Esophagus squamous epithelium (tissue), 5 donors: ENCODE measurements around the gene SRGAP3. TPM values are rescaled to one million over a fixed set of nuclear protein-coding genes. Genes with fewer than 3 reads are reported as not detected.
"Not testable (repeated sequence)": the region's sequence is repeated elsewhere in the genome, so short reads cannot be mapped to it uniquely, and the experiment has no call there.

ENCODE experiments used
- DNase-seq: peaks from one replicate; lab custom pipeline; 2025; lab: John Stamatoyannopoulos, UW
- H3K27ac ChIP-seq, 4 donors: fragments of 200-600 bp; sonication (generic); one replicate each; pipeline ENCODE4 v1.5.1; 2016 to 2019; ENCODE audit warnings: mild to moderate bottlenecking in 1 of 4
- H3K27me3 ChIP-seq, 4 donors: fragments of 200-600 bp; sonication (generic); 1 replicate in 3 of 4; 2 replicates in 1 of 4; pipeline versions ENCODE4 v1.5.1 to v1.6.0; 2017 to 2021; ENCODE audit warnings: antibody characterized with exemption in 1 of 4
- H3K36me3 ChIP-seq, 3 donors: fragments of 200-600 bp; sonication (generic); one replicate each; pipeline ENCODE4 v1.5.1; 2016 to 2019
- H3K4me1 ChIP-seq, 3 donors: fragments of 200-600 bp; sonication (generic); one replicate each; pipeline ENCODE4 v1.5.1; 2017 to 2019
- H3K4me3 ChIP-seq, 4 donors: fragments of 200-600 bp; sonication (generic); 1 replicate in 3 of 4; 2 replicates in 1 of 4; pipeline ENCODE4 v1.5.1; 2016 to 2019; ENCODE audit warnings: mild to moderate bottlenecking in 2 of 4, moderate library complexity in 1 of 4
- H3K9me3 ChIP-seq, 3 donors: fragments of 200-600 bp; sonication (generic); one replicate each; pipeline ENCODE4 v1.5.1; 2016 to 2019
- CTCF ChIP-seq, 6 experiments: fragments of 450-650 bp in 4 of 6; fragments of 200-600 bp in 2 of 6; sonication (generic) in 2 of 6; IDR thresholded peaks; one replicate each; pipeline ENCODE4 v1.5.1; 2016 to 2019; ENCODE audit warnings: antibody characterized with exemption in 6 of 6, mild to moderate bottlenecking in 4 of 6, moderate library complexity in 4 of 6
- POLR2A ChIP-seq, 4 donors: fragments of 450-650 bp; IDR thresholded peaks; one replicate each; pipeline ENCODE4 v1.6.1; 2017; ENCODE audit warnings: antibody characterized with exemption in 4 of 4, mild to moderate bottlenecking in 4 of 4, moderate library complexity in 3 of 4
- WGBS, 2 donors: methylation state at CpG; one replicate each; pipeline ENCODE4 v1.1.5; 2018; 5-methylcytosine and 5-hydroxymethylcytosine counted together
- intact Hi-C: fragments of 100-400 bp; cut with DNase I; formaldehyde crosslinking; loops from one replicate; pipeline ENCODE4 v1.15.0; 2022
- total RNA-seq, 4 donors: library from RNA; depleted of rRNA; stranded (reverse); fragments of >200 nt; gene quantifications; one replicate each; pipeline ENCODE4 v1.1.0, GENCODE V29; 2016
- donor health status: DM: yes; HTN: yes; CAD: no.

SRGAP3 gene
- 10 to 100 TPM in 1 of 4 donors, 1 to 10 TPM in 3; 4.0 to 15.8 (median 6.6) TPM for total RNA-seq

GRCh38 chr3:9249273-9250192 is at the start of gene SRGAP3:
Gene SRGAP3, minus strand, starts transcription at chr3:9249646. Its CDS starts 695 bp downstream, at chr3:9248951.
- no peaks in the 10 kb centered on the region for H3K36me3 ChIP-seq
- WGBS, 2 donors, result 4 to 5% methylated on average over 24 of the region's 28 CpGs
- intact Hi-C loops, result no loop called here

GRCh38 chr3:9298236-9298635 is 48.8 kb upstream of the SRGAP3 start:
- no peak overlapping the region for H3K4me3 ChIP-seq
- H3K9me3 ChIP-seq, result no peaks in the 10 kb centered on the region
- H3K27me3 ChIP-seq, result peaks cover 0 to 11% (median 0%) of the 10 kb centered on the region in 4 donors
- no peak for TF ChIP-seq CTCF (IDR thresholded peaks at IDR 0.05)
- no peak for TF ChIP-seq POLR2A (IDR thresholded peaks at IDR 0.05)
- DNase-seq, result no peak
- intact Hi-C loops, result no loop called here
- no peak overlapping the region for H3K27ac ChIP-seq
- peaks cover 0 to 18% (median 7%) of the 10 kb centered on the region in 3 donors for H3K4me1 ChIP-seq
- H3K36me3 ChIP-seq, result no peaks in the 10 kb centered on the region

More at GRCh38 chr3:9249273-9250192, at the start of gene SRGAP3:
- TF ChIP-seq CTCF (IDR thresholded peaks at IDR 0.05), result peak in 5 of 6 experiments; percentile 36 to 66 (median 53)
- peak in 1 of 4 donors; percentile 53 for TF ChIP-seq POLR2A (IDR thresholded peaks at IDR 0.05)
- Histone ChIP-seq H3K4me1 (peaks cover 11 to 78% (median 13%) of the 10 kb centered on the region in 3 donors), H3K9me3 (no peaks in the 10 kb centered on the region), H3K27ac (peak within 1 kb of the TSS; percentile 59 to 77 (median 62)), H3K4me3 (peak within 1 kb of the TSS; percentile 49 to 71 (median 58)), H3K27me3 (no peaks in the 10 kb centered on the region)
- DNase-seq, result peak; percentile 29

DNA sequence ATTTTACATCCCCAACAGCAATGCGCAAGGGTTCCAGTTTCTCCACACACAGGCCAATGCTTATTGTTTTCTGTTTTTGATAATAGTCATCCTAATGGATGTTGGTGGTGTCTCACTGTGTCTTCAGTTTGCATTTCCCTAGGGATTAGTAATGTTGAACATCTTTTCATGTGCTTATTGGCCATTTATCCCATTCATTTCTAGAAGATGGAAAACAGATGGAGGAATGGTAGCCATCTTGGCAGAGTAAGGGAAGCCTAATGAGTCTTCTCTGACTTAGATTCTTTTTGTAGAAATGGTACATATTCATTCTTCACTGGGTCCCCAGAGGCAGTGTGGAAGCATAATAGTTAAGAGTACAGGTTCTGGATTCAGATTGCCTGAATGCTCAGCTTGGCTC is 46.8 kb upstream of the SRGAP3 start:
- H3K27me3 ChIP-seq, result peaks cover 0 to 20% (median 0%) of the 10 kb centered on the region in 4 donors
- H3K4me3 ChIP-seq, result no peak overlapping the region
- 93 to 94% methylated on average over 1 of the region's 1 CpG for WGBS, 2 donors
- no peak for DNase-seq
- no peak for TF ChIP-seq POLR2A (IDR thresholded peaks at IDR 0.05)
- no peak for TF ChIP-seq CTCF (IDR thresholded peaks at IDR 0.05)
- intact Hi-C loops, result no loop called here
- H3K27ac ChIP-seq, result no peak overlapping the region
- no peaks in the 10 kb centered on the region for H3K36me3 ChIP-seq
- no peaks in the 10 kb centered on the region for H3K9me3 ChIP-seq
- H3K4me1 ChIP-seq, result peaks cover 0 to 2% (median 0%) of the 10 kb centered on the region in 3 donors

GRCh38 chr3:9295007-9295406 is 45.6 kb upstream of the SRGAP3 start:
- Histone ChIP-seq H3K9me3 (no peaks in the 10 kb centered on the region), H3K4me1 (no peaks in the 10 kb centered on the region), H3K27ac (no peak overlapping the region), H3K36me3 (no peaks in the 10 kb centered on the region), H3K27me3 (peaks cover 0 to 12% (median 0%) of the 10 kb centered on the region in 4 donors), H3K4me3 (no peak overlapping the region)
- no peak for DNase-seq
- intact Hi-C loops, result no loop called here
- TF ChIP-seq POLR2A (IDR thresholded peaks at IDR 0.05), result no peak
- no peak for TF ChIP-seq CTCF (IDR thresholded peaks at IDR 0.05)

GRCh38 chr3:9293953-9294352 is 44.5 kb upstream of the SRGAP3 start:
- H3K4me1 ChIP-seq, intact Hi-C loops, DNase-seq, H3K27ac ChIP-seq, H3K9me3 ChIP-seq, H3K36me3 ChIP-seq, H3K4me3 ChIP-seq: not testable (repeated sequence)
- peaks cover 0 to 12% (median 0%) of the 10 kb centered on the region in 4 donors for H3K27me3 ChIP-seq
- WGBS, 2 donors, result 86 to 87% methylated on average over 2 of the region's 2 CpGs
